OCI-M2 (cell line): ENCODE measurements around the gene AFF2.

Experiments
- DNase-seq: peaks from one replicate; lab custom pipeline; 2025; ENCODE audit not compliant: unreplicated experiment; lab: John Stamatoyannopoulos, UW

The AFF2 gene

DNA sequence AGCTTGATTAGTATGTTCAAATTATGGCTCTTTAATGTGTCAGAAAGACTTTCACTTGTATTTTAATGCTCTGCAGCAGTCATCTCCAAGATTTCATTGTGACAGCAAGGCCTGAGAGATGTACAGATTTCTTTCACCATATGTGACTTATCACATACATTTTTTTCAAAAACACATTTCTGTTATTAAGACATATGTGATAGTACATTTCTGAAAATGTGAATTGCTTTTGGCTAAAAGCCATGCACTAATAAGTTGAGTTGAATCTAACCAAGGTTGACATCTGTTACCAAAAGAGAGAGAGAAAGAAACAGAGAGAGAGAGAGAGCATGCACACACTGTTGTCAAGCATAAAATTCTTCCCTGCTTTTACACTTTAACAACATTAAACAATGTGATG is 409.3 kb downstream of the AFF2 start:
- no peak for DNase-seq

DNA sequence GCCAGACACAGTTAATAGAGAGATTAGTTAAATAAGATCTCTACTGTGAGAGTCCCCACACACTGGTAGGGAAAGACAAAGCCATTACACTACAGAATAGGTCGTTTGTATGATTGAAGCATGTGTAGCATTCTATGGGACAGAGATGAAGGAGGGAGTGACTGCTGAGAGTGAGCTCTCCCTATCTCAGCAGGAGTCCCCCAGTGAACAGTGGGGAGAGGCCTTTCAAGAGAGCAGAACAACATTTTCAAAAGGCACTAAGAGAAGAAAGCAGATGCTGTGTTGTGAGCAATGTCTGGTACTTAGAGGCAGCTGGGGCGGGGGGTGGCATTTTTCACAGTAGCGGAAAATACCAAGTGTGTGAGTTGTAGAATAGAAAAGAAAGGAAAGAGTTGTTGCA is 413.6 kb downstream of the AFF2 start:
- no peak for DNase-seq

DNA sequence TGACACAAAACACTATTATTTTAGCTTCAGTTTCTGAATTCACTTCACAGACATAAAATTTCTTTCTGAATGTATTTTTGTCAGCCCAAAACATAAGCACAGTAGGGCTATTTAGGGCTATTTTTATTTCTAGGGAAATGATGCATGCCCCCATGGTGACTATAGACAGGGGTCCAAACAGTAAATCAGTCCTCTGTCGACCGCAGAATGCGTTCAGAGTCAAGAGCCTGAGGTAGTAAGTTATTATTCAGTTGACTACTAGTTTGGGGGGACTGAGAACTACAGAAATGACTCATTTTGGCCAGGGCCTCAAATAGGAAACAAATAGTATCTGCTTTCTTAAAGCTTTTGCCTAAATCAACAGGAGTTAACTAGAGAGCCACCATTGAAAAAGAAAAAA is 414.4 kb downstream of the AFF2 start:
- DNase-seq: no peak

- no peak for DNase-seq
Measured at GRCh38 chrX:148915474-148915873, 415.1 kb downstream of the AFF2 start.

DNA sequence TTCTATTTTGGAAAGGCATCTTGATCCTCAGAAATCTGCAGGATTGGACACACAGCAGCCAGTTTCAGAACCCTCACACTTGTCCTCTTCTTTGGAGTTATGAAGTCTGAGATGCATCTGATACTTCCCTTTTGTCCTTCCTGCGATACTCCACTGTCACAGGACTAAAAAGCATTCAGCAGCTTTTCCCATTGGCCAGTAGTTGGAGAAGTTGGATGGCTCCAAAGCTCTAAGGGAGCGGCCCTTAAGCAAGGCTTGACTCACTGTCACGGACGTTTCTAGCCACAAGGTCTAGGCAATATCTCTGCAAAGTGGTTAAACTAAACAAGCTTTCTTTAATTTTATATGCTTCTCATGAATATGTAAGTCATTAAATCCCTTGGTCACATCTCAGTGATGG is 417.0 kb downstream of the AFF2 start:
- DNase-seq: no peak

DNA sequence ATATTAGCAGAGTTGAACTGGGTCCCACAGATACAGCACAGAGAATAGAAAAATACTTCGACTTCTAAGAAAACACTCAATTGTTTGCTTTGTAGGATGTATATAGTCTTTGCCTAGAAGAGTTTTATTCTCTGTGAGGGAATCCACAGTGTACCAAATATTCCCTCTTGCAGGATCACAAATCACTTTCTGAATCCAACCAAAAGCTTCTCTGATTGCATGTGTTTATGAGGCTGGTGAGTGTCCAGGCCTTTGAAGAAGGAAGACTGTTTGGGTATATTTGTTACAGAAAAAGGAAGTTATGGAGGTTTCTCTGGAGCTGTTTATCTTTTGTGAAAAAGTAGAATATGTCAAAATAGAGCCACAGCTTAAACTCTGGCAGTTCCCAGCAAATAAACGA is 423.2 kb downstream of the AFF2 start:
- no peak for DNase-seq

- no peak for DNase-seq
Measured at GRCh38 chrX:148926371-148926770, 426.0 kb downstream of the AFF2 start.

DNA sequence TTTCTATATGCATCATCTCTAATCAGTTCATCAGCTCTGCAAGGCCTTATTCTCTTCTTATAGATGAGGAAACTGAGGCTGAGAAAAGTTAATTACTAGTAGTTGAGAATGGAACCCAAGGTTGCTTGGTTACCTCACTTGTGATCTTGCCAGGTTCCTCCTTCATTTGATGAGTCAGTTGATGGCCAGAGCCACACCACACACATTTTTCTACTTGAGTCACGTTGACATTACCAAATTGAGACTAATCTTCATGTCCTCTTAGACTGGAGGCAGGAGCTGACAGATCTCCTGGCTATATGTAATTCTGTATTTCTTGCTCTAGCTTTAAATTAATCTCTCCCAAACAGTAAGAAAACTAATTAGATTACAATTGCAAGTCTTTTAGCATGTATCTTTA is 428.4 kb downstream of the AFF2 start:
- no peak for DNase-seq

DNA sequence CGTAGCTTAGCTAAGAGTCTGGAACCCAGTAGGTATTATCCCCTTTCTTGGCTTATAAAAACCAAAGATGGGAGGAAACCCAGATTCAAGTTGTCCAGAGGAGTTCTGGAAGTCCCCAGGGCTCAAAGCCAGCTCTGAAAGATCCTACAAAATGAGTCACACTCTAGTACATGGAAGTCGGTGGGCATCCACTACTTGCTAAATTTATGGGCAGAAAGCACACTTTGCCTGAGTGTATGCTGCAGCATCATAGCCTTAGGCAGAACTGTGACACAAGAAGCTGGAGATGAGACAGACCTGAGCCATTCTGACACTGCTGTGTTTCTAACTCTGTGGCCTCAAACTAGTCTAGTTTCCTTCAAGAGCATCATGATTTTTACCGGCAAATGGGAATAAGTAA is 429.3 kb downstream of the AFF2 start:
- no peak for DNase-seq

GRCh38 chrX:148930206-148930729 is 429.9 kb downstream of the AFF2 start:
- DNase-seq: no peak

GRCh38 chrX:148933881-148934280 is 433.5 kb downstream of the AFF2 start:
- DNase-seq: no peak

- no peak for DNase-seq
Measured at GRCh38 chrX:148938348-148938747, 437.9 kb downstream of the AFF2 start.

- DNase-seq: no peak
Measured at GRCh38 chrX:148940411-148940996, 440.1 kb downstream of the AFF2 start.

GRCh38 chrX:148942754-148943153 is 442.3 kb downstream of the AFF2 start:
- DNase-seq: no peak

- no peak for DNase-seq
Measured at GRCh38 chrX:148947399-148947975, 447.1 kb downstream of the AFF2 start.

DNA sequence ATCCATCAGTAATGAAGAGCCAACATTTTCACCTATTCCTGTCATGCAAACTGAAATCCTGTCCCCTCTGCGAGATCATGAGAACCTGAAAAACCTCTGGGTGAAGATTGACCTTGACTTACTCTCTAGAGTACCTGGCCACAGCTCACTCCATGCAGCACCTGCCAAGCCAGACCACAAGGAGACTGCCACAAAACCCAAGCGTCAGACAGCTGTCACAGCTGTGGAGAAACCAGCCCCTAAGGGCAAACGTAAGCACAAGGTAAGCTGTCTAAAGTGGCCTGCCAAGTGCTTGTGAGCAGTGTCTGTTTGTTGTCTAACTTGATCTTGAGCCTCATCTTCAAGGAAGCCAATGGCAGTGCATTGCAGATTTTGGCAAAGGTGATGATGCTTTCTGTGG is 455.9 kb downstream of the AFF2 start:
- no peak for DNase-seq

GRCh38 chrX:148958901-148959300 is 458.5 kb downstream of the AFF2 start:
- no peak for DNase-seq

GRCh38 chrX:148960060-148960459 is 459.6 kb downstream of the AFF2 start:
- DNase-seq: no peak

- DNase-seq: no peak
Measured at GRCh38 chrX:148961985-148962384, 461.6 kb downstream of the AFF2 start.

DNA sequence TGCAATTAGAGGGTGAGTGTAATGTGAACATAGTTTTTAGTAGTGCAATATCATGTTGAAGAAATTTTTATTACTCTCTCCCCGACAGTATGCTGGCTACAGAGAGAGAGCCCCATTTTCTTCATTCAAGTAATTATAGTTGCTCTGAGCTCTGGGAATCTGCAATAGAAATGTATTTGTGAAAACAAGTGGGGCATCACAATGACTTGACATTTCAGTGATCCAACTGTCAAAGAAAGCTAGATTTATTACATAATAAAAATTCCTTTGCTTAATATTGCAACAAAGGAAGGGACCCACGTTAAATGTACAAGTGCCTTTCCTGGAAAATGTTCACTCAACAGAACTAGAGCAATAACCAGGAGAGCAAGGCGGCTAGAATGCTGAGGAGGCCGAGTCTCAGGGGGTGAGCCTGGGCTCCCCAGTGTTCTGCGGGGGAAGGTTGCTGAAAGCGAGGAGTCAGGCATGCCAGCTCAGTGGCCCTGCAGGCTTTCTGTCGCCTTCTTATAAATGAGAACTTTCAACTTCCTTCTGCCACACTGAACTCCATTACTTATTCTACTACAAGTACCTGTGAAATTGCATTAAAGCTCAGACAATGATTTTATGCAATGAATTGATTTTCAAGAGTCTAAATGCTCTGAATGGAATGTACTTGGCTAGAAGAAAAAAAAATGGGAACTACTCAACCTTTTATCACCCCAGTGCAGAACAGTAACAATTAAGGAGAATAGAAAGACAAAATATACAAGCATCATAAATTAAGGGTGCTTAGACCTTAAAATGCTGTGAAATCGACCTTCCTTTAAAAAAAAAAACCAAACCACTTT is 476.4 kb downstream of the AFF2 start:
- DNase-seq: no peak

DNA sequence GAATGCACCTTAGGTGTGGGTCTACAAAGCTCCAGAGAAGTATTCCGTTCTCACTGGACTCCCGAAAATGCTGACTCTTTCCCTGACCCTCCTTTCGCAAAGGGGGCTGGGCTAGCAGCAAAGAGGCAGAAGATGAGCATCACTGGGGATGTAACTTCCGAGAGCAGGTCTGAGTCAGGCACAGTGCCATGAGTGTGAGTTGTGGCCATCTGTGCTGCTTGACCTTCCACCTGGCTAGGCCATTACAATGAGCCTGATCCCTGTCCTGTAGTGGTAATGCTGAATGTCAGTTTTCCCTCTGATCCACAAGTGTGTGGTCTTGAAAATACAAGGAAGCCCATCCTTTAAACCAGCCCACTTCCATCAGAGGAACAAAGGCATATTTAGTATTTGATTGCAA is 479.4 kb downstream of the AFF2 start:
- DNase-seq: no peak

- no peak for DNase-seq
Measured at GRCh38 chrX:148984238-148984637, 483.8 kb downstream of the AFF2 start.
